H1 (cell line): ENCODE measurements around the gene SASH3.

Experiments used
- ATF2 ChIP-seq: IDR thresholded peaks from 2 replicates; pipeline ENCODE4 v1.6.1; 2012; ENCODE audit warnings: low read length, inconsistent platforms
- CHD1 ChIP-seq: IDR thresholded peaks from 2 replicates; pipeline ENCODE4 v1.6.1; 2012; ENCODE audit warnings: low read depth, low read length, improper control_type of control experiment
- CTCF ChIP-seq, 3 experiments: IDR thresholded peaks; 1 replicate in 2 of 3; 2 replicates in 1 of 3; pipeline versions ENCODE4 v1.5.1 to v1.6.1; 2011; ENCODE audit warnings: low read length in 3 of 3, mild to moderate bottlenecking in 3 of 3, inconsistent platforms in 2 of 3, low read depth in 1 of 3, moderate library complexity in 1 of 3; ENCODE audit not compliant: insufficient read depth in 1 of 3; ENCODE audit errors: control extremely low read depth in 1 of 3
- EZH2 ChIP-seq: fragments of 200-600 bp; sonication (generic); IDR thresholded peaks from 2 replicates; pipeline ENCODE4 v1.7.1; 2012; ENCODE audit warnings: low read depth, mild to moderate bottlenecking, moderate library complexity, low read length, inconsistent platforms; ENCODE audit not compliant: severe bottlenecking
- KDM5A ChIP-seq: fragments of 200-600 bp; IDR thresholded peaks from 2 replicates; pipeline ENCODE4 v1.7.1; 2012; ENCODE audit warnings: mild to moderate bottlenecking, low read length, inconsistent platforms, mixed read lengths
- SAP30 ChIP-seq: fragments of 300-600 bp; sonication (generic); IDR thresholded peaks from 2 replicates; pipeline ENCODE4 v1.7.1; 2012; ENCODE audit warnings: low read length, moderate library complexity, mild to moderate bottlenecking, inconsistent platforms; ENCODE audit not compliant: insufficient read depth, insufficient replicate concordance
- TAF1 ChIP-seq: IDR thresholded peaks from 2 replicates; pipeline ENCODE4 v1.6.1; 2011; ENCODE audit warnings: mild to moderate bottlenecking, low read depth, low read length

- TF ChIP-seq EZH2, result no peak
- TF ChIP-seq SAP30, result no peak
- TF ChIP-seq ATF2, result no peak
- TF ChIP-seq CTCF (IDR thresholded peaks at IDR 0.05; ENCODE audit: control extremely low read depth in 1 of 3, insufficient read depth in 1 of 3, low read depth in 1 of 3, low read length in 3 of 3), result peak; percentile 17 to 53 (median 49)
- no peak for TF ChIP-seq KDM5A
- TF ChIP-seq CHD1, result no peak
- TF ChIP-seq TAF1, result no peak
Measured at GRCh38 chrX:129823115-129823514, 43.4 kb downstream of the SASH3 start.
